GM23338 (cell line): Measurements from ENCODE around the gene AGMAT. TPM values are rescaled to one million over a fixed set of nuclear protein-coding genes. Genes with fewer than 3 reads are reported as not detected.

ENCODE experiments used
- ATAC-seq: fragments of 200-7000 bp; cut with Tn5 transposase; 3 replicates; pipeline ENCODE4 v1.9.1; 2020
- DNase-seq: peaks from one replicate; pipeline ENCODE4 v3.0.0-alpha.2; 2015; ENCODE audit warnings: low spot score
- H2AFZ ChIP-seq: fragments of 200-600 bp; sonication (generic); 2 replicates; pipeline ENCODE4 v1.8.0; 2016; ENCODE audit warnings: antibody characterized with exemption, mild to moderate bottlenecking, moderate library complexity
- H3F3A ChIP-seq: fragments of 200-600 bp; sonication (generic); replicated peaks from 2 replicates; pipeline ENCODE4 v1.8.0; 2017; ENCODE audit warnings: antibody characterized with exemption, mixed run types, low read depth
- H3K27ac ChIP-seq: fragments of 200-600 bp; sonication (generic); 2 replicates; pipeline ENCODE4 v1.6.1; 2016; ENCODE audit warnings: low read depth
- H3K27me3 ChIP-seq: fragments of 200-600 bp; sonication (generic); 2 replicates; pipeline ENCODE4 v1.8.0; 2016; ENCODE audit warnings: mild to moderate bottlenecking, mixed run types, moderate library complexity; ENCODE audit not compliant: insufficient read depth
- H3K36me3 ChIP-seq: fragments of 200-600 bp; sonication (generic); 2 replicates; pipeline ENCODE4 v1.8.0; 2016; ENCODE audit warnings: mild to moderate bottlenecking; ENCODE audit not compliant: insufficient read depth
- H3K4me1 ChIP-seq: fragments of 200-600 bp; sonication (generic); 2 replicates; pipeline ENCODE4 v1.8.0; 2016; ENCODE audit warnings: mild to moderate bottlenecking, moderate library complexity; ENCODE audit not compliant: insufficient read depth
- H3K4me2 ChIP-seq: fragments of 200-600 bp; sonication (generic); 2 replicates; pipeline ENCODE4 v1.7.1; 2017; ENCODE audit warnings: mixed run types
- H3K4me3 ChIP-seq: fragments of 200-600 bp; sonication (generic); 2 replicates; pipeline ENCODE4 v1.6.1; 2016; ENCODE audit warnings: mixed run types
- H3K79me2 ChIP-seq: fragments of 200-600 bp; sonication (generic); replicated peaks from 2 replicates; pipeline ENCODE4 v1.8.0; 2017; ENCODE audit warnings: mild to moderate bottlenecking; ENCODE audit not compliant: insufficient read depth
- H3K9me2 ChIP-seq: fragments of 200-600 bp; sonication (generic); 2 replicates; pipeline ENCODE4 v1.8.0; 2017; ENCODE audit not compliant: insufficient read depth
- H4K20me1 ChIP-seq: fragments of 200-600 bp; sonication (generic); replicated peaks from 2 replicates; pipeline ENCODE4 v1.8.0; 2017; ENCODE audit warnings: mild to moderate bottlenecking; ENCODE audit not compliant: insufficient read depth
- H3K27ac Mint-ChIP-seq: 2 replicates; pipeline ENCODE4 v1.8.0; 2020; ENCODE audit warnings: inconsistent platforms, mild to moderate bottlenecking, moderate library complexity, mixed read lengths
- H3K27me3 Mint-ChIP-seq: 3 replicates; pipeline ENCODE4 v1.8.0; 2022; ENCODE audit warnings: low read depth, mild to moderate bottlenecking, moderate library complexity, mixed read lengths, inconsistent platforms; ENCODE audit not compliant: insufficient read depth, poor library complexity
- H3K36me3 Mint-ChIP-seq: 3 replicates; pipeline ENCODE4 v1.8.0; 2021; ENCODE audit warnings: low read depth, mild to moderate bottlenecking, inconsistent platforms, moderate library complexity, mixed read lengths
- H3K4me1 Mint-ChIP-seq: 3 replicates; pipeline ENCODE4 v1.8.0; 2020; ENCODE audit warnings: mild to moderate bottlenecking, inconsistent platforms, mixed read lengths
- H3K4me3 Mint-ChIP-seq: 3 replicates; pipeline ENCODE4 v1.8.0; 2021; ENCODE audit warnings: moderate library complexity, mild to moderate bottlenecking, inconsistent platforms, mixed read lengths
- H3K9me3 Mint-ChIP-seq: 3 replicates; pipeline ENCODE4 v1.8.0; 2020; ENCODE audit warnings: moderate library complexity, mild to moderate bottlenecking, inconsistent platforms, mixed read lengths
- JUNB ChIP-seq: IDR thresholded peaks from one replicate; pipeline ENCODE4 v1.6.1; 2016; ENCODE audit warnings: antibody characterized with exemption; ENCODE audit not compliant: unreplicated experiment
- NANOG ChIP-seq: IDR thresholded peaks from 2 replicates; pipeline ENCODE4 v1.6.1; 2016; ENCODE audit warnings: antibody characterized with exemption, borderline replicate concordance
- STAT1 ChIP-seq: IDR thresholded peaks from one replicate; pipeline ENCODE4 v1.6.1; 2016; ENCODE audit warnings: antibody characterized with exemption; ENCODE audit not compliant: unreplicated experiment
- ZNF331 ChIP-seq: fragments of 250-450 bp; sonication (Bioruptor Pico); IDR thresholded peaks from 2 replicates; pipeline ENCODE4 v1.5.0; 2020; ENCODE audit warnings: low read depth, mild to moderate bottlenecking, moderate library complexity
- polyA plus RNA-seq: library from polyadenylated mRNA; unstranded; fragments of >200 nt; fragmentation: Nextera tagmentation; extraction: Ambion mirVana; gene quantifications from 2 replicates; pipeline ENCODE4 v1.2.1, GENCODE V29; 2016
- total RNA-seq: library from RNA; depleted of rRNA; stranded (reverse); fragments of >200 nt; shearing (Covaris generic); gene quantifications from 2 replicates; pipeline ENCODE4 v1.2.3, GENCODE V29; 2014
- TF ChIP-seq, protein P1 (sequence below): fragments of 250-450 bp; sonication (Bioruptor Pico); IDR thresholded peaks from 2 replicates; pipeline ENCODE4 v1.5.0; 2020; ENCODE audit warnings: mild to moderate bottlenecking, moderate library complexity
- TF ChIP-seq, protein P2 (sequence below), 2 experiments: fragments of 200-600 bp in 1 of 2; sonication (generic) in 1 of 2; conservative IDR thresholded peaks; 2 replicates each; pipeline versions ENCODE4 v1.5.1 to v1.6.1; 2016 to 2017; ENCODE audit warnings: antibody characterized with exemption in 2 of 2, low read depth in 2 of 2, mild to moderate bottlenecking in 2 of 2, moderate library complexity in 1 of 2

AGMAT gene
- total and polyA plus RNA-seq, 2 experiments from 2014 or later = 1.8 to 7.4 TPM

DNA sequence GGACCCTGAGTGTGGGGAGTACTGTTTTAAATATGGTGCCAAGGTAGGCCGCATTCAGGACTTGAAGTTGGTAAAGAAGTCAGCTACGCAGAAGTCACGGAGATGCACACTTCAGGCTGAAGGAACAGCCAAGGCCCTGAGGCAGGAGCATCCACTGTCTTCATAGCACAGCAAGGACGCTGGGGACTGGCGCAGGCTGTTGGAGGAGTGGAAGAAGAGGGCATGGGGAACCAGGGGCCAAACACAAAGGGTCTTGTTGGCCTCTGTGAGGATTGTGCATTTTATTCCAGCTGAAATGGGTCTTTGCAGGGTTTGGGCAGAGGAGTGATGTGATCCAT is 41.6 kb downstream of the AGMAT start:
- Mint-ChIP-seq H3K4me1 (no peaks in the 10 kb centered on the region), H3K36me3 (peaks cover 35% of the 10 kb centered on the region), H3K27me3 (no peaks in the 10 kb centered on the region), H3K27ac (no peak overlapping the region), H3K9me3 (no peaks in the 10 kb centered on the region), H3K4me3 (no peak overlapping the region)
- H3K27me3 ChIP-seq = no peaks in the 10 kb centered on the region
- DNase-seq = no peak
- no peaks in the 10 kb centered on the region for H3K79me2 ChIP-seq
- H3K4me3 ChIP-seq = no peak overlapping the region
- no peaks in the 10 kb centered on the region; the same call in 1 of the 2 replicates for H4K20me1 ChIP-seq
- H3K4me1 ChIP-seq = no peaks in the 10 kb centered on the region
- H3K9me2 ChIP-seq = no peaks in the 10 kb centered on the region
- H3K4me2 ChIP-seq = no peak overlapping the region
- no peak overlapping the region for H3K27ac ChIP-seq
- peaks cover 7% of the 10 kb centered on the region; the same call in 1 of the 2 replicates for H3K36me3 ChIP-seq
- H2AFZ ChIP-seq = no peak overlapping the region
- ATAC-seq = no peak
- no peaks in the 10 kb centered on the region for H3F3A ChIP-seq
- TF ChIP-seq ZNF331 (CRISPR knock-in tag) = no peak
- no peak for TF ChIP-seq STAT1
- TF ChIP-seq, protein P1, sequence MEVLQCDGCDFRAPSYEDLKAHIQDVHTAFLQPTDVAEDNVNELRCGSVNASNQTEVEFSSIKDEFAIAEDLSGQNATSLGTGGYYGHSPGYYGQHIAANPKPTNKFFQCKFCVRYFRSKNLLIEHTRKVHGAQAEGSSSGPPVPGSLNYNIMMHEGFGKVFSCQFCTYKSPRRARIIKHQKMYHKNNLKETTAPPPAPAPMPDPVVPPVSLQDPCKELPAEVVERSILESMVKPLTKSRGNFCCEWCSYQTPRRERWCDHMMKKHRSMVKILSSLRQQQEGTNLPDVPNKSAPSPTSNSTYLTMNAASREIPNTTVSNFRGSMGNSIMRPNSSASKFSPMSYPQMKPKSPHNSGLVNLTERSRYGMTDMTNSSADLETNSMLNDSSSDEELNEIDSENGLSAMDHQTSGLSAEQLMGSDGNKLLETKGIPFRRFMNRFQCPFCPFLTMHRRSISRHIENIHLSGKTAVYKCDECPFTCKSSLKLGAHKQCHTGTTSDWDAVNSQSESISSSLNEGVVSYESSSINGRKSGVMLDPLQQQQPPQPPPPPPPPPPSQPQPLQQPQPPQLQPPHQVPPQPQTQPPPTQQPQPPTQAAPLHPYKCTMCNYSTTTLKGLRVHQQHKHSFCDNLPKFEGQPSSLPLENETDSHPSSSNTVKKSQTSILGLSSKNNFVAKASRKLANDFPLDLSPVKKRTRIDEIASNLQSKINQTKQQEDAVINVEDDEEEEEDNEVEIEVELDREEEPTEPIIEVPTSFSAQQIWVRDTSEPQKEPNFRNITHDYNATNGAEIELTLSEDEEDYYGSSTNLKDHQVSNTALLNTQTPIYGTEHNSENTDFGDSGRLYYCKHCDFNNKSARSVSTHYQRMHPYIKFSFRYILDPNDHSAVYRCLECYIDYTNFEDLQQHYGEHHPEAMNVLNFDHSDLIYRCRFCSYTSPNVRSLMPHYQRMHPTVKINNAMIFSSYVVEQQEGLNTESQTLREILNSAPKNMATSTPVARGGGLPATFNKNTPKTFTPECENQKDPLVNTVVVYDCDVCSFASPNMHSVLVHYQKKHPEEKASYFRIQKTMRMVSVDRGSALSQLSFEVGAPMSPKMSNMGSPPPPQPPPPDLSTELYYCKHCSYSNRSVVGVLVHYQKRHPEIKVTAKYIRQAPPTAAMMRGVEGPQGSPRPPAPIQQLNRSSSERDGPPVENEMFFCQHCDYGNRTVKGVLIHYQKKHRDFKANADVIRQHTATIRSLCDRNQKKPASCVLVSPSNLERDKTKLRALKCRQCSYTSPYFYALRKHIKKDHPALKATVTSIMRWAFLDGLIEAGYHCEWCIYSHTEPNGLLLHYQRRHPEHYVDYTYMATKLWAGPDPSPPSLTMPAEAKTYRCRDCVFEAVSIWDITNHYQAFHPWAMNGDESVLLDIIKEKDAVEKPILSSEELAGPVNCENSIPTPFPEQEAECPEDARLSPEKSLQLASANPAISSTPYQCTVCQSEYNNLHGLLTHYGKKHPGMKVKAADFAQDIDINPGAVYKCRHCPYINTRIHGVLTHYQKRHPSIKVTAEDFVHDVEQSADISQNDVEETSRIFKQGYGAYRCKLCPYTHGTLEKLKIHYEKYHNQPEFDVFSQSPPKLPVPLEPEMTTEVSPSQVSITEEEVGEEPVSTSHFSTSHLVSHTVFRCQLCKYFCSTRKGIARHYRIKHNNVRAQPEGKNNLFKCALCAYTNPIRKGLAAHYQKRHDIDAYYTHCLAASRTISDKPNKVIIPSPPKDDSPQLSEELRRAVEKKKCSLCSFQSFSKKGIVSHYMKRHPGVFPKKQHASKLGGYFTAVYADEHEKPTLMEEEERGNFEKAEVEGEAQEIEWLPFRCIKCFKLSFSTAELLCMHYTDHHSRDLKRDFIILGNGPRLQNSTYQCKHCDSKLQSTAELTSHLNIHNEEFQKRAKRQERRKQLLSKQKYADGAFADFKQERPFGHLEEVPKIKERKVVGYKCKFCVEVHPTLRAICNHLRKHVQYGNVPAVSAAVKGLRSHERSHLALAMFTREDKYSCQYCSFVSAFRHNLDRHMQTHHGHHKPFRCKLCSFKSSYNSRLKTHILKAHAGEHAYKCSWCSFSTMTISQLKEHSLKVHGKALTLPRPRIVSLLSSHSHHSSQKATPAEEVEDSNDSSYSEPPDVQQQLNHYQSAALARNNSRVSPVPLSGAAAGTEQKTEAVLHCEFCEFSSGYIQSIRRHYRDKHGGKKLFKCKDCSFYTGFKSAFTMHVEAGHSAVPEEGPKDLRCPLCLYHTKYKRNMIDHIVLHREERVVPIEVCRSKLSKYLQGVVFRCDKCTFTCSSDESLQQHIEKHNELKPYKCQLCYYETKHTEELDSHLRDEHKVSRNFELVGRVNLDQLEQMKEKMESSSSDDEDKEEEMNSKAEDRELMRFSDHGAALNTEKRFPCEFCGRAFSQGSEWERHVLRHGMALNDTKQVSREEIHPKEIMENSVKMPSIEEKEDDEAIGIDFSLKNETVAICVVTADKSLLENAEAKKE = no peak
- no peak for TF ChIP-seq JUNB
- TF ChIP-seq, protein P2, sequence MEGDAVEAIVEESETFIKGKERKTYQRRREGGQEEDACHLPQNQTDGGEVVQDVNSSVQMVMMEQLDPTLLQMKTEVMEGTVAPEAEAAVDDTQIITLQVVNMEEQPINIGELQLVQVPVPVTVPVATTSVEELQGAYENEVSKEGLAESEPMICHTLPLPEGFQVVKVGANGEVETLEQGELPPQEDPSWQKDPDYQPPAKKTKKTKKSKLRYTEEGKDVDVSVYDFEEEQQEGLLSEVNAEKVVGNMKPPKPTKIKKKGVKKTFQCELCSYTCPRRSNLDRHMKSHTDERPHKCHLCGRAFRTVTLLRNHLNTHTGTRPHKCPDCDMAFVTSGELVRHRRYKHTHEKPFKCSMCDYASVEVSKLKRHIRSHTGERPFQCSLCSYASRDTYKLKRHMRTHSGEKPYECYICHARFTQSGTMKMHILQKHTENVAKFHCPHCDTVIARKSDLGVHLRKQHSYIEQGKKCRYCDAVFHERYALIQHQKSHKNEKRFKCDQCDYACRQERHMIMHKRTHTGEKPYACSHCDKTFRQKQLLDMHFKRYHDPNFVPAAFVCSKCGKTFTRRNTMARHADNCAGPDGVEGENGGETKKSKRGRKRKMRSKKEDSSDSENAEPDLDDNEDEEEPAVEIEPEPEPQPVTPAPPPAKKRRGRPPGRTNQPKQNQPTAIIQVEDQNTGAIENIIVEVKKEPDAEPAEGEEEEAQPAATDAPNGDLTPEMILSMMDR (conservative IDR thresholded peaks at IDR 0.05; ENCODE audit: low read depth in 2 of 2) = no peak
- TF ChIP-seq NANOG = no peak
